ENCODE data around the gene CBARP. TPM values are rescaled to one million over a fixed set of nuclear protein-coding genes. Genes with fewer than 3 reads are reported as not detected.

Gene CBARP
- total and polyA plus RNA-seq, 2 of the 4 experiments (the other 2 are of a cell fraction) = 0.18 to 3.9 TPM

GRCh38 chr19:1249298-1249989 is 11.6 kb upstream of the CBARP start:
- no peak overlapping the region for H3K23ac ChIP-seq (ENCODE audit: low read depth, low read length)
- ChIA-PET POLR2A (ENCODE audit: unreplicated experiment) (interaction anchor here (0.5 to 1.0 kb wide), 2 partner anchors 9 to 19 kb away, joined by 3 to 4 read pairs; no protein-coding TSS in a partner anchor), CTCF (no interaction called here)
- H3K9me3 ChIP-seq (ENCODE audit: control insufficient read depth, insufficient read depth, low read length) = no peaks in the 10 kb centered on the region
- no peak overlapping the region for H2BK20ac ChIP-seq (ENCODE audit: low read depth, low read length)
- peak overlapping the region; percentile 41; the same call in 1 of the 2 replicates for H3K4ac ChIP-seq (ENCODE audit: low read depth, low read length)
- 0% methylated on average over 15 of the region's 102 CpGs; no CpG with 5 or more reads in 1 of the 2 experiments for WGBS, 2 experiments (ENCODE audit: extremely low coverage in 2 of 2, insufficient read length in 1 of 2)
- H2AK9ac ChIP-seq (replicated peaks; ENCODE audit: low read depth, low read length, poor library complexity) = peak overlapping the region; percentile 99
- intact Hi-C loops (cut with micrococcal nuclease) = loop anchor here (1.0 kb wide), 1 partner anchor 20 kb away; the partner anchor contains the start of gene CIRBP
- no peaks in the 10 kb centered on the region for H3K27me3 ChIP-seq (ENCODE audit: control insufficient read depth, insufficient read depth, low read length)
- in situ Hi-C loops (cut with MboI; ENCODE audit: low sequenced_read_pairs) = no loop called here
- no peak overlapping the region for H3K4me2 ChIP-seq (ENCODE audit: low read depth, low read length)
- H4K8ac ChIP-seq (ENCODE audit: low read depth in 2 of 2, low read length in 2 of 2) = peak overlapping the region in 1 of 2 experiments; percentile 48; a peak in 1 of 4 replicates
- dilution Hi-C loops (cut with HindIII; ENCODE audit: low sequenced_read_pairs, unreplicated experiment) = no loop called here
- no peak overlapping the region for H3K14ac ChIP-seq (replicated peaks; ENCODE audit: low read depth, low read length)
- peak overlapping the region; percentile 94 for H3K4me3 ChIP-seq (ENCODE audit: insufficient read depth, low read depth, low read length)
- H3K27ac ChIP-seq (ENCODE audit: insufficient read depth, low read length) = peak overlapping the region; percentile 98
- no peak overlapping the region for H2BK15ac ChIP-seq (ENCODE audit: low read depth, low read length)
- H3K36me3 ChIP-seq (ENCODE audit: control insufficient read depth, insufficient read depth, low read length) = peaks cover 30% of the 10 kb centered on the region
- no peaks in the 10 kb centered on the region for H3K9me1 ChIP-seq (ENCODE audit: insufficient read depth, low read length)
- no peak overlapping the region for H3K18ac ChIP-seq (ENCODE audit: low read depth, low read length)
- peaks cover 20% of the 10 kb centered on the region for H3K4me1 ChIP-seq (ENCODE audit: control insufficient read depth, insufficient read depth, low read length)
- H3K9ac ChIP-seq (ENCODE audit: low read depth, low read length) = peak overlapping the region; percentile 78
- H2AK5ac ChIP-seq (ENCODE audit: low read depth, low read length) = 0 out of 2 replicates have a peak overlapping the region, but pooled peaks have one; percentile 54
- peak overlapping the region; percentile 82 for H2AFZ ChIP-seq (replicated peaks; ENCODE audit: low read length, poor library complexity)
- peak; percentile 96 for DNase-seq
- H2BK5ac ChIP-seq (ENCODE audit: low read depth, low read length, poor library complexity, severe bottlenecking) = peak overlapping the region; percentile 97
- no peak overlapping the region for H4K5ac ChIP-seq (ENCODE audit: low read depth, low read length)
- H4K91ac ChIP-seq (ENCODE audit: insufficient read depth, low read depth, low read length) = peak overlapping the region; percentile 55; the same call in 1 of the 2 replicates
- H3K56ac ChIP-seq (ENCODE audit: extremely low read depth, insufficient read depth, low read length) = 0 out of 2 replicates have a peak overlapping the region, but pooled peaks have one; percentile 5
- BruUV-seq (replicated peaks) = no TSS peak
- peak overlapping the region; percentile 4; the same call in 1 of the 2 replicates for H2BK120ac ChIP-seq (ENCODE audit: low read depth, low read length)
- H3K79me1 ChIP-seq (ENCODE audit: low read depth in 1 of 2, low read length in 2 of 2) = peaks cover 0 to 36% of the 10 kb centered on the region in 2 experiments; a peak in 2 of 4 replicates
- peak; percentile 38 for ATAC-seq (ENCODE audit: low read depth)
- H4K20me1 ChIP-seq (ENCODE audit: insufficient read depth, low read length) = peaks cover 64% of the 10 kb centered on the region
- no peak for TF ChIP-seq CTCF (conservative IDR thresholded peaks at IDR 0.05; ENCODE audit: low read depth, low read length)
- TF ChIP-seq MAFK (IDR thresholded peaks at IDR 0.05; ENCODE audit: low read depth, low read length) = no peak
- TF ChIP-seq ELK1 (IDR thresholded peaks at IDR 0.05; ENCODE audit: borderline replicate concordance, low read depth, low read length) = no peak
- TF ChIP-seq MXI1 (IDR thresholded peaks at IDR 0.05; ENCODE audit: borderline replicate concordance, low read depth, low read length) = peak; percentile 10; the same call in 1 of the 2 replicates
- no peak for TF ChIP-seq RAD21 (IDR thresholded peaks at IDR 0.05; ENCODE audit: low read length)
- no peak for TF ChIP-seq BHLHE40 (IDR thresholded peaks at IDR 0.05; ENCODE audit: low read depth, low read length)
- TF ChIP-seq RCOR1 (IDR thresholded peaks at IDR 0.05; ENCODE audit: insufficient replicate concordance, low read length) = no peak
- no peak for TF ChIP-seq NFE2L2 (IDR thresholded peaks at IDR 0.05; ENCODE audit: low read depth, low read length)
- peak; percentile 91 for TF ChIP-seq MAZ (IDR thresholded peaks at IDR 0.05; ENCODE audit: borderline replicate concordance, low read depth, low read length)
- TF ChIP-seq FOS (IDR thresholded peaks at IDR 0.05; ENCODE audit: low read depth, low read length) = no peak
- TF ChIP-seq CHD1 (IDR thresholded peaks at IDR 0.05; ENCODE audit: low read depth, low read length) = no peak; the same call in 1 of the 2 replicates
- TF ChIP-seq RFX5 (IDR thresholded peaks at IDR 0.05; ENCODE audit: low read depth, low read length) = no peak
- TF ChIP-seq POLR2A (IDR thresholded peaks at IDR 0.05; ENCODE audit: low read depth, low read length) = peak; percentile 97
- no peak for TF ChIP-seq CEBPB (IDR thresholded peaks at IDR 0.05; ENCODE audit: low read depth, low read length)
- TF ChIP-seq SMC3 (IDR thresholded peaks at IDR 0.05; ENCODE audit: low read depth, low read length) = 0 out of 2 replicates have a peak, but pooled peaks have one; percentile 6
